HFF-Myc (cell line): Measurements from ENCODE around the gene APOB.

ENCODE experiments used
- DNase-seq: peaks from one replicate; pipeline ENCODE4 v3.0.0-alpha.2; 2011; ENCODE audit warnings: low read depth; ENCODE audit errors: extremely low read depth
- H3K4me3 ChIP-seq: replicated peaks from 2 replicates; pipeline ENCODE4 v1.5.1; 2011; ENCODE audit warnings: low read depth, mild to moderate bottlenecking, control low read depth, low read length
- CTCF ChIP-seq: IDR thresholded peaks from 2 replicates; pipeline ENCODE4 v1.5.1; 2012; ENCODE audit warnings: mild to moderate bottlenecking, low read depth, low read length, control low read depth; ENCODE audit errors: missing control alignments

APOB gene

GRCh38 chr2:21015281-21015645 is 28.6 kb downstream of the APOB start:
- no peak for TF ChIP-seq CTCF
- H3K4me3 ChIP-seq: no peak overlapping the region
- no peak for DNase-seq

GRCh38 chr2:21014364-21015280 is 29.3 kb downstream of the APOB start:
- no peak for TF ChIP-seq CTCF
- H3K4me3 ChIP-seq: no peak overlapping the region
- no peak for DNase-seq

GRCh38 chr2:21013043-21013816 is 30.6 kb downstream of the APOB start:
- no peak overlapping the region for H3K4me3 ChIP-seq
- no peak for TF ChIP-seq CTCF
- DNase-seq: no peak

GRCh38 chr2:21012557-21012937 is 31.3 kb downstream of the APOB start:
- no peak for DNase-seq
- no peak overlapping the region for H3K4me3 ChIP-seq
- TF ChIP-seq CTCF: no peak

- H3K4me3 ChIP-seq: no peak overlapping the region
- no peak for DNase-seq
- no peak for TF ChIP-seq CTCF
Measured at GRCh38 chr2:21011876-21012556, 31.9 kb downstream of the APOB start.

GRCh38 chr2:21011453-21011852 is 32.4 kb downstream of the APOB start:
- DNase-seq: no peak
- no peak overlapping the region for H3K4me3 ChIP-seq
- no peak for TF ChIP-seq CTCF
